SW 1271 (cell line): Measurements from ENCODE around the gene CNTLN.
"Not testable (repeated sequence)": the region's sequence is repeated elsewhere in the genome, so short reads cannot be mapped to it uniquely, and the experiment has no call there.

ENCODE experiments used
- DNase-seq, 2 experiments: peaks; one replicate each; lab custom pipeline; 2025; lab: John Stamatoyannopoulos, UW

Gene CNTLN

GRCh38 chr9:17171309-17172094 lies 36.7 kb downstream of the CNTLN start:
- no peak for DNase-seq

- not testable (repeated sequence) for DNase-seq
Observed at GRCh38 chr9:17177496-17177895, 42.7 kb downstream of the CNTLN start.

- DNase-seq, result no peak
Observed at GRCh38 chr9:17185481-17186029, 50.7 kb downstream of the CNTLN start.

DNA sequence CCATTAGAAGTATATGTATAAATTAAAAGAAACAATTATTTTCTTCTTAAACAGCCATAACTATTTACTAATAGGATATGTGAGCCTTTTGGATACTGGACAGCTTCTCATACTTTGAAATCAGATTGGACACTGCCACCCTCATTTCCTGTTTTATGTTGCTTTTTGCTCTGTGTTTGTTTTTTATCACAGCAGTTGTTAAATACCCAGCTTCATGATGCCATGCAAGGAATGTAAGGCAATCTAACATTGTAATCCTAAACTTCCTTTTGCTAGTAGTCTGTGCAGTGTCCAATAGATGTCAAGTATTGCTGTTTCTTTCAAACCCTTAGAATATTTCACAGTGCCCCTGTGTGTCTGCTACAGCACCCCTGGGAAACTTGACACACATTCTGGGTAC lies 56.2 kb downstream of the CNTLN start:
- no peak for DNase-seq

- DNase-seq, result no peak
Observed at GRCh38 chr9:17204611-17205152, 69.8 kb downstream of the CNTLN start.

GRCh38 chr9:17216011-17216410 lies 81.2 kb downstream of the CNTLN start:
- DNase-seq, result no peak

DNA sequence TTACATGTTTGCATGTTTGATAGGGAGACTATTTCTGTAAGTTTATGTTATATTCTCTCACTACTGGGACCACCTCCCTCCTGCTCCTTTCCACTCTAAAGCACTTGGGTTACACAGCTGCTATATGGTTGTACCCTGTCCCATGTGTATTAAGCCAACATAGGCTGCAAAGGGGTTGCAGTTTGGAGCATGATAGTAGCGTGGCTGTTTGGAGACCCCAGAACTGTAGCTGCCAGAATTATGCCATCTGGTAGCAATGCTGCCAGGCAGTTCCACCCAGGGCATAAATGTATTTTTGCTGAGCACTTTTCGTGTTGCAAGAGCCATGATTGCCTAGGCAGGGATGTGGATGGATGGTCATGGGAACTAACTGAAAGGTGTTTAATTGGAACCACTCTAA lies 81.8 kb downstream of the CNTLN start:
- DNase-seq, result no peak

DNA sequence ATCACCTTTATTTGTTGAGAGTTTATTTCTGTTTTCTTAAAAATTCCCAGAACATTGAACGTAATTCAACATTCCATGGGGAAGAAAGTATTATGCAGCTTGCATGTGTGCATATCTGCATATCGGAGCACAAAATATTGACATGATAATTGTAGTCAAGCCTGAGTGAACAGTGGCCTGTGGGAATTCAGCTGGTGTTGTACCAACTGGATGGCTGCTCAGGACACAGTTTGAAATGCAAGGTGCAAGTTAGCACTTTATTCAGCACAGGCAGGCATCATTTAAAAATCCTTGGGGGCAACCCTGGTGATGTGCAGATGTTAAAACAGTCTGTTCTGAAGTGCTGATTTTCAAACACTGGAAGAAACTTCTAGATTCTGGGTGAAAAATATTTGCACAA lies 82.4 kb downstream of the CNTLN start:
- no peak for DNase-seq

DNA sequence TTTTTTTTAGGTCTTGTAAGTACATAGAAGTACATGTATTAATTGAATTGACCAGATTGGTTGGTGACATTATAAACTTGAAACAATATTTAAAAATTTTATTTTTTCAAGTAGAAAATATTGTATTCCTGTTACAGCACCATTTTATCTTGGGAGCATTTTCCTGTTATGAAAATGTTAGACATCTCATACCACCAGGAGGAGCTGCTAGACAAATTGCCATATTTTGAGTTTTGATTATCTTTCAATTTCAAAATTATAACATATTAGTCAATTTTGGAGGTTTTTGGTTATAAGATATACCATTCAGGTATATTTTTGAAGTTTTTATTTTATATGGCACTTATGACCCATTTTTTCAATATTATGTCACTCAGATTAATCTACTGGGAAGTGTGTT lies 84.4 kb downstream of the CNTLN start:
- no peak for DNase-seq

DNA sequence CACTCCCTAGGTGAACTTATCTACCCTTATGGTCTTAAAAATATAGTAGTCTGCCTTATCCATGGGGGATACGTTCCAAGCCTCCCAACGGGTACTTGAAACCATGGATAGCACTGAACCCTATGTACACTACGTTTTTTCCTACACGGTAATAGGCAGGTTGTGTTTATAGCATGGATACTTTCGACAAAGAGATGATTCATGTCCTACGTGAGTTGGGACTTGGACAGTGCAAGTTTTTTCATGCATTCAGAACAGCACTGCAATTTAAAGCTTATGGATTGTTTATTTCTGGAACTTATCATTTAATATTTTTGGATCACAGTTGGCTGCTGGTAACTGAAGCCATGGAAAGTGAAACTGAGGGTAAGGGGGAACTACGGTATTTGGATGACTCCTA lies 88.1 kb downstream of the CNTLN start:
- no peak for DNase-seq

DNA sequence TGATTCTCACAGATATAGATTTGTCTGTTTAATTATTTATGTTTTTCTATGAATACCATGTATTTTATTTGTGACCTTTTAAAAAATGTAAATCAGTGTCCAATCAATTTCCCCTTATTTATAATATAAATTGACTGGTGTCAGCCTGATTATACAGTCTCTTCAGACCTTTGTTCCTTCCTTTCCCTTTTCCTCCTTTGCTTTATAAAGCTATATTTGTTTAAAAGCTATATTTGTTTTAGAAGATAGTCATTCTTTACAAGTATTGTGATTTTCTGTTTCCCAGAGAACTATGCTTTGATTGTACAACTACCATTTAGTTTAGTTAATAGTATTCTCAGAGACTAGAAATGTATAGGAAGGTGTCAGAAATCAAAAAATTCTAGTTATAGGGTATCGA lies 90.6 kb downstream of the CNTLN start:
- DNase-seq, result no peak

GRCh38 chr9:17229945-17230560 lies 95.2 kb downstream of the CNTLN start:
- no peak for DNase-seq

- DNase-seq, result no peak
Observed at GRCh38 chr9:17230646-17231045, 95.8 kb downstream of the CNTLN start.

- DNase-seq, result no peak
Observed at GRCh38 chr9:17236147-17236546, 101.3 kb downstream of the CNTLN start.

GRCh38 chr9:17246770-17247169 lies 111.9 kb downstream of the CNTLN start:
- DNase-seq, result no peak

- no peak for DNase-seq
Observed at GRCh38 chr9:17251100-17251499, 116.3 kb downstream of the CNTLN start.

DNA sequence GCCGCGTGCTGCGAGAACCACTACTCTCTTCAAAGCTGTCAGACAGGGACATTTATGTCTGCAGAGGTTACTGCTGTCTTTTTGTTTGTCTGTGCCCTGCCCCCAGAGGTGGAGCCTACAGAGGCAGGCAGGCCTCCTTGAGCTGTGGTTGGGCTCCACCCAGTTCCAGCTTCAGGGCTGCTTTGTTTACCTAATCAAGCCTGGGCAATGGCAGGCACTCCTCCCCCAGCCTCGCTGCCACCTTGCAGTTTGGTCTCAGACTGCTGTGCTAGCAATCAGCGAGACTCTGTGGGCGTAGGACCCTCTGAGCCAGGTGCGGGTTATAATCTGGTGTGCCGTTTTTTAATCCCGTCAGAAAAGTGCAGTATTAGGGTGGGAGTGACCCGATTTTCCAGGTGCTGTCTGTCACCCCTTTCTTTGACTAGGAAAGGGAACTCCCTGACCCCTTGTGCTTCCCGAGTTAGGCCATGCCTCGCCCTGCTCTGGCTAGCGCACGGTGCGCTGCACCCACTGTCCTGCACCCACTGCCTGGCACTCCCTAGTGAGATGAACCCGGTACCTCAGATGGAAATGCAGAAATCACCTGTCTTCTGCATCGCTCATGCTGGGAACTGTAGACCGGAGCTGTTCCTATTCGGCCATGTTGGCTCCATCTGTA lies 133.8 kb downstream of the CNTLN start:
- not testable (repeated sequence) for DNase-seq

DNA sequence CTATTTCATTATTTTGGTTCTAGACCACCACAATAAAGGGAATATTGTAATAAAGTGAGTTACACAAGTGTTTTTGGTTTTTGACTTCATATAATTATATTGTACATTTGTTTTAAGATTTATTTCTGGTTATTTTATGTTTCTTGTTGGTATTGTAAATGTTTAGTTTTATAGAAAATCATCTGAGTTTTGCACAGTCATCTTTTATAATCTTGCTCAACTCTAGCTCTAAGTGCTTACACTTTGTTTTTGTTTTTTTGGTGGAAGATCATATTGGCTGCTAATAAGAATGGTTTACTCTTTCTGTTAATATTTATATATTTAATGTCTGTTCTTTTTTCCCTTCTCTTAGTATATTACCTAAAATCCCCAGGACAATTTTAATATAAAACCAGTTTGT lies 135.0 kb downstream of the CNTLN start:
- no peak for DNase-seq

DNA sequence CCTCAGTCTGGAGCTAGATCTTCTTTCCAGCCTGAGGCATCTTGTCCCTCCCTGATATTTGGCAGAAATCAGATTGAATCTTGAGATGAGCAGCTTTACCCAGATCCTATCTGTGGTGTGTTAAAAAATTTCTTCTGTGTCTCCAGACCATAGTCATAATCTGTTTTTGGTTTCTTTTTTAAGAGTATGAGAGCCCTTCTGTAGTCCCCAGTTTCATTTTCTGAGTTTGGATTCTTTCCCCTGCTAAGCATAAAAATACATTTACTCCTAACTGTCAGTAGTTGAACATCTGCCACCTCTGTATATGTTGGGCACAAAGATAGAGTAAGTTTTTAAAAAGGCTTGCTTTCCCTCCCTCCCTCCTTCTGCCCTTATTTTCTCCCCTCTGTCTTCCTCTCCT lies 137.7 kb downstream of the CNTLN start:
- DNase-seq, result no peak

- DNase-seq, result no peak
Observed at GRCh38 chr9:17280350-17281012, 145.6 kb downstream of the CNTLN start.

DNA sequence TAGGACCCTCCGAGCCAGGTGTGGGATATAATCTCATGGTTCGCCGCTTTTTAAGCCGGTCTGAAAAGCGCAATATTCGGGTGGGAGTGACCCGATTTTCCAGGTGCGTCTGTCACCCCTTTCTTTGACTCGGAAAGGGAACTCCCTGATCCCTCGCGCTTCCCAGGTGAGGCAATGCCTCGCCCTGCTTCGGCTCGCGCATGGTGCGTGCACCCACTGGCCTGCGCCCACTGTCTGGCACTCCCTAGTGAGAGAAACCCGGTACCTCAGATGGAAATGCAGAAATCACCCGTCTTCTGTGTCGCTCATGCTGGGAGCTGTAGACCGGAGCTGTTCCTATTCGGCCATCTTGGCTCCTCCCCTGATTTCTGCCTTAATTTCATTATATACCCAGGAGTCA lies 155.8 kb downstream of the CNTLN start:
- not testable (repeated sequence) for DNase-seq

- DNase-seq, result no peak
Observed at GRCh38 chr9:17291766-17292165, 156.9 kb downstream of the CNTLN start.
